Left renal cortex interstitium (tissue), 4 donors: ENCODE measurements around the gene SERPIND1. TPM values are rescaled to one million over a fixed set of nuclear protein-coding genes. Genes with fewer than 3 reads are reported as not detected.

Source experiments
- polyA plus RNA-seq, 4 donors: library from polyadenylated mRNA; unstranded; fragments of 120-200 nt; gene quantifications; one replicate each; pipeline ENCODE4 v1.2.1, GENCODE V29; 2013; ENCODE audit not compliant: insufficient read length in 4 of 4

SERPIND1 gene
- polyA plus RNA-seq, 4 donors = 2.2 to 7.4 (median 3.1) TPM

Other genes starting within 250 kb of the SERPIND1 start
- 100 to 1,000 TPM in 1 of 4 donors, 10 to 100 TPM in 3; 54.2 to 105 (median 77.0) TPM for gene PI4KA, start 84.7 kb downstream of the SERPIND1 start, polyA plus RNA-seq
- gene SNAP29, start 84.9 kb downstream of the SERPIND1 start, polyA plus RNA-seq = 10 to 100 TPM; 30.1 to 33.8 (median 30.4) TPM
- 10 to 100 TPM; 57.0 to 66.0 (median 61.4) TPM for gene CRKL, start 143.3 kb downstream of the SERPIND1 start, polyA plus RNA-seq
- gene AIFM3, start 193.1 kb downstream of the SERPIND1 start, polyA plus RNA-seq = 1 to 10 TPM in 1 of 4 donors, under 1 TPM in 3; 0.54 to 1.3 (median 0.85) TPM
- 10 to 100 TPM; 36.7 to 71.0 (median 54.6) TPM for gene LZTR1, start 208.2 kb downstream of the SERPIND1 start, polyA plus RNA-seq
- 10 to 100 TPM; 16.0 to 28.9 (median 22.5) TPM for gene THAP7, start 228.0 kb downstream of the SERPIND1 start, polyA plus RNA-seq
- 1 to 10 TPM in 3 of 4 donors, under 1 TPM in 1; 0.92 to 2.3 (median 1.8) TPM for gene P2RX6, start 241.1 kb downstream of the SERPIND1 start, polyA plus RNA-seq